Thymus (tissue), 11 donors: ENCODE data around the gene DEAF1. TPM values are rescaled to one million over a fixed set of nuclear protein-coding genes. Genes with fewer than 3 reads are reported as not detected.
"Not testable (repeated sequence)": the region's sequence is repeated elsewhere in the genome, so short reads cannot be mapped to it uniquely, and the experiment has no call there.

ENCODE experiments used
- DNase-seq, 9 donors: peaks; one replicate each; pipeline ENCODE4 v3.0.0-alpha.2; 2013; ENCODE audit warnings: low spot score in 9 of 9, low read depth in 6 of 9, missing footprints in 1 of 9
- H3K27ac ChIP-seq, 2 donors: one replicate each; pipeline ENCODE4 v1.5.1; 2013; ENCODE audit warnings: control low read depth in 1 of 2, low read depth in 1 of 2, low read length in 1 of 2, mild to moderate bottlenecking in 1 of 2, moderate library complexity in 1 of 2
- H3K27me3 ChIP-seq, 2 donors: one replicate each; pipeline ENCODE4 v1.5.1; 2013; ENCODE audit warnings: low read length in 1 of 2; ENCODE audit not compliant: control insufficient read depth in 2 of 2, insufficient read depth in 1 of 2
- H3K36me3 ChIP-seq, 2 donors: one replicate each; pipeline ENCODE4 v1.5.1; 2013; ENCODE audit warnings: low read length in 1 of 2, mild to moderate bottlenecking in 1 of 2, moderate library complexity in 1 of 2; ENCODE audit not compliant: control insufficient read depth in 2 of 2, insufficient read depth in 2 of 2
- H3K4me1 ChIP-seq, 2 donors: one replicate each; pipeline ENCODE4 v1.5.1; 2013; ENCODE audit warnings: low read length in 2 of 2; ENCODE audit not compliant: control insufficient read depth in 2 of 2, insufficient read depth in 2 of 2
- H3K4me3 ChIP-seq, 2 donors: one replicate each; pipeline ENCODE4 v1.5.1; 2013; ENCODE audit warnings: low read length in 2 of 2, control low read depth in 1 of 2, mild to moderate bottlenecking in 1 of 2
- H3K9me3 ChIP-seq, 2 donors: one replicate each; pipeline ENCODE4 v1.5.1; 2013; ENCODE audit warnings: low read length in 1 of 2, mild to moderate bottlenecking in 1 of 2; ENCODE audit not compliant: control insufficient read depth in 2 of 2, insufficient read depth in 1 of 2
- WGBS: extraction: QIAGEN DNeasy Blood & Tissue Kit; methylation state at CpG from one replicate; pipeline ENCODE4 v1.1.7; 2013; 5-methylcytosine and 5-hydroxymethylcytosine counted together
- polyA plus RNA-seq: library from polyadenylated mRNA; stranded (reverse); fragments of 200-250 nt; gene quantifications from one replicate; pipeline ENCODE4 v1.2.3, GENCODE V29; 2013
- total RNA-seq: library from RNA; stranded (reverse); fragments of 120-200 nt; gene quantifications from one replicate; pipeline ENCODE4 v1.2.4, GENCODE V29; 2013
- donor health status: healthy.

DEAF1 gene
- total and polyA plus RNA-seq, 2 donors, result 20.7 to 27.2 TPM

DNA sequence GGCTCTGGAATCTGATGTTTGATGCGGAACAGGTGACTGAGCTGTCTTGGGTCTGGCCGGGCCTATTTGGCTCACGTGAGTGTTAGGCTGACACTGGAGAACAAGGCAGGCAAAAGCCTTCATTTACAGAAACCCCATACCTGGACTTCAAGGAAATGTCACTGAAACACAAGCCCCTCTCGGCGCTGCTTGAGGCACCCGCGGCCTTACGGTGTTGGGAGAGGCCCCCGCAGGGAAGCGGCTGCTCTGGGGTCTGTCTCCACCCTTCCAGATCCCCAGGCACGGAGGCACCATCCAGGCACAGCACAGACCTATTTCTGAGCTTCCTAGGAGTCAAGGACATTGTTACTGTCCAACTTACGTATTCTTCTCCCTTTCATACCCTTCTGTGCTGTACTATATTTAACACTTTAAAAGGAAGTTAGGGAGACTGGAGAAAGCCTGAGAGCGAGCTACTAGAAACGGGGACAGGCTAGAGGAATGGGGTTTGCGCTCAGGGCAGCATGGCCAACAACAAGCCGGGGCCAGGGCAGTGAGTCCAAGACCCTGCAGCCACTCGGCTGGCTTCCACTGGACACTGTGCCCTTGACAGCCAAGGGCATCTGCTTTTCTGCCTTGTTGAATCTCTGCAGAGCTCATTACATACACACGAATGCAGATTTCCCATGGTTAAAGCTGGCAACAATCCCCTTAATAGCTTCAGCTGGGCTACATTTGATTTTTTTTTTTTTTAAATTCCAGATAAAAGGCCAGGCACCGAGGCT is 34.2 kb downstream of the DEAF1 start:
- Histone ChIP-seq H3K4me3 (no peak overlapping the region), H3K27me3 (no peaks in the 10 kb centered on the region), H3K4me1 (no peaks in the 10 kb centered on the region), H3K9me3 (peaks cover 0 to 3% of the 10 kb centered on the region in 2 donors), H3K27ac (no peak overlapping the region), H3K36me3 (peaks cover 52 to 55% of the 10 kb centered on the region in 2 donors)
- WGBS, result 94% methylated on average over 19 of the region's 19 CpGs
- DNase-seq, result no peak

- peaks cover 46 to 51% of the 10 kb centered on the region in 2 donors for H3K36me3 ChIP-seq
- no peak overlapping the region for H3K27ac ChIP-seq
- H3K4me1 ChIP-seq, result no peaks in the 10 kb centered on the region
- DNase-seq, result no peak
- no peaks in the 10 kb centered on the region for H3K27me3 ChIP-seq
- 95% methylated on average over 19 of the region's 19 CpGs for WGBS
- H3K9me3 ChIP-seq, result peaks cover 0 to 3% of the 10 kb centered on the region in 2 donors
- no peak overlapping the region for H3K4me3 ChIP-seq
Measured at GRCh38 chr11:660281-660680, 34.7 kb downstream of the DEAF1 start.

DNA sequence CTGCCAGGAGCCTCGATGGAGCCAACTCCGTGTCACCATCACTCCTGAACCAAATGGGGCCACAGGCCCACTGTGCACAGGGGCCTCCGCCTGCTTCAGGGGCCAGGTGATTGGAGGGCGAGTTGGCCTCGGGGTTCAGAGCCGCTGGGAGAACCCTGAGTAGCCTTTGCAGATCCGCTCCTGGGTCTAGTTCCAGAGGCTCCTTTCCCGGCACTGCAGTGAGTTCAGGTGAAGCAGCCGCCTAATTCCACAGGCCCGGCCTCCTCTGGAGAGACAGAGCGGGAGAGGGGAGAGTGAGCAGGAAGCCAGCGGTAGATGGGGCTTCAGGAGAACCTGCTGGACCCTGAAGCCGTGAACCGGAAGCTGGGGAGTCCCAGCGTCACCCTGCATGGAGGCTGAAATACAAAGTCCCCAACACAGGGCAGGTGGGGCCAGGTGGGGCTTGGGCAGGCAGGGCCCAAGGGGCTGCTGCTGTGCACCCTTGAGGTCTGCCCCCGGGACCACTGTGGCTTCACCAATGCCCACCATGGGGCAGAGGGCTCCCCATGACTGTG is 35.4 kb downstream of the DEAF1 start:
- Histone ChIP-seq H3K36me3 (peaks cover 45 to 58% of the 10 kb centered on the region in 2 donors), H3K4me3 (no peak overlapping the region), H3K4me1 (no peaks in the 10 kb centered on the region), H3K27me3 (no peaks in the 10 kb centered on the region), H3K9me3 (peaks cover 0 to 3% of the 10 kb centered on the region in 2 donors), H3K27ac (no peak overlapping the region)
- WGBS, result 94% methylated on average over 16 of the region's 16 CpGs
- DNase-seq, result no peak

DNA sequence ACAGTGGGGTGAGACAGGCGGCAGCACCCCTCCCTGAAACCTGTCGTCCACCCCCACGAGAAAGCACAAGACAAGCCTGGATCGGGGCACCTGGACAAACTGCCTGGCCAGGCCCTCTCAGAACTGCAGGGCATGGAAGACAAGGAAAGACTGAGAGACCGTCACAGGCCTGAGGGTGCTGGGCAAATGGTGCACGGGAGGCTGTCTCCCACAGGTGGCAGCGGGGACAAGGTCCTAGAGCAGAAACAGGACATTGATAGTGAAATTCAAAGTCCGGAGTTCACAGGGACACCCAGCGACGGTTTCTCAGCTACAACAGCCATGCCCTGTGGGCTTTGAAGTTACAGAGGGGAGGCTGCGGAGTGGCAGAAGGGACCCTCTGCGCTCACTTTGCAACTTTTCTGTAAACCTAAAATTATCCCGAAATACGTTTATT is 37.3 kb downstream of the DEAF1 start:
- Histone ChIP-seq H3K27me3 (no peaks in the 10 kb centered on the region), H3K36me3 (peaks cover 39 to 65% of the 10 kb centered on the region in 2 donors), H3K27ac (no peak overlapping the region), H3K9me3 (peaks cover 0 to 3% of the 10 kb centered on the region in 2 donors), H3K4me1 (no peaks in the 10 kb centered on the region), H3K4me3 (no peak overlapping the region)
- WGBS, result 95% methylated on average over 14 of the region's 14 CpGs
- no peak for DNase-seq

- peaks cover 0 to 3% of the 10 kb centered on the region in 2 donors for H3K9me3 ChIP-seq
- H3K27ac ChIP-seq, result no peak overlapping the region
- no peak for DNase-seq
- 94% methylated on average over 7 of the region's 7 CpGs for WGBS
- H3K36me3 ChIP-seq, result peaks cover 38 to 65% of the 10 kb centered on the region in 2 donors
- no peak overlapping the region for H3K4me3 ChIP-seq
- H3K4me1 ChIP-seq, result no peaks in the 10 kb centered on the region
- no peaks in the 10 kb centered on the region for H3K27me3 ChIP-seq
Measured at GRCh38 chr11:656866-657265, 38.2 kb downstream of the DEAF1 start.

GRCh38 chr11:656426-656825 is 38.6 kb downstream of the DEAF1 start:
- no peaks in the 10 kb centered on the region for H3K27me3 ChIP-seq
- peaks cover 39 to 65% of the 10 kb centered on the region in 2 donors for H3K36me3 ChIP-seq
- no peak overlapping the region for H3K27ac ChIP-seq
- peaks cover 0 to 3% of the 10 kb centered on the region in 2 donors for H3K9me3 ChIP-seq
- H3K4me3 ChIP-seq, result no peak overlapping the region
- WGBS, result 98% methylated on average over 14 of the region's 14 CpGs
- no peaks in the 10 kb centered on the region for H3K4me1 ChIP-seq
- no peak for DNase-seq

GRCh38 chr11:655036-655726 is 39.8 kb downstream of the DEAF1 start:
- Histone ChIP-seq H3K27me3 (no peaks in the 10 kb centered on the region), H3K36me3 (peaks cover 39 to 64% of the 10 kb centered on the region in 2 donors), H3K4me1 (no peaks in the 10 kb centered on the region), H3K4me3 (no peak overlapping the region), H3K27ac (no peak overlapping the region), H3K9me3 (peaks cover 0 to 3% of the 10 kb centered on the region in 2 donors)
- WGBS, result 97% methylated on average over 30 of the region's 30 CpGs
- DNase-seq, result no peak

- WGBS, result 94% methylated on average over 12 of the region's 12 CpGs
- not testable (repeated sequence) for H3K9me3 ChIP-seq, H3K27me3 ChIP-seq, H3K4me3 ChIP-seq, H3K4me1 ChIP-seq, DNase-seq, H3K27ac ChIP-seq
- H3K36me3 ChIP-seq, result peaks cover 34 to 56% of the 10 kb centered on the region in 2 donors
Measured at GRCh38 chr11:654444-654843, 40.6 kb downstream of the DEAF1 start.

- Histone ChIP-seq H3K4me3 (no peak overlapping the region), H3K36me3 (peaks cover 32 to 51% of the 10 kb centered on the region in 2 donors), H3K9me3 (no peaks in the 10 kb centered on the region), H3K4me1 (no peaks in the 10 kb centered on the region), H3K27ac (no peak overlapping the region), H3K27me3 (no peaks in the 10 kb centered on the region)
- no peak for DNase-seq
- 94% methylated on average over 15 of the region's 15 CpGs for WGBS
Measured at GRCh38 chr11:653837-654236, 41.2 kb downstream of the DEAF1 start.
